ENCODE measurements around the gene ZEB1. TPM values are rescaled to one million over a fixed set of nuclear protein-coding genes. Genes with fewer than 3 reads are reported as not detected.
A peak's percentile ranks its signal among the peaks of the same experiment; 100 is the strongest.

The ZEB1 gene
- total and polyA plus RNA-seq, 10 of the 15 experiments (the other 5 are each of a cell fraction or from before 2014, with no cell fraction given): 10.4 to 35.6 (median 24.5) TPM

DNA sequence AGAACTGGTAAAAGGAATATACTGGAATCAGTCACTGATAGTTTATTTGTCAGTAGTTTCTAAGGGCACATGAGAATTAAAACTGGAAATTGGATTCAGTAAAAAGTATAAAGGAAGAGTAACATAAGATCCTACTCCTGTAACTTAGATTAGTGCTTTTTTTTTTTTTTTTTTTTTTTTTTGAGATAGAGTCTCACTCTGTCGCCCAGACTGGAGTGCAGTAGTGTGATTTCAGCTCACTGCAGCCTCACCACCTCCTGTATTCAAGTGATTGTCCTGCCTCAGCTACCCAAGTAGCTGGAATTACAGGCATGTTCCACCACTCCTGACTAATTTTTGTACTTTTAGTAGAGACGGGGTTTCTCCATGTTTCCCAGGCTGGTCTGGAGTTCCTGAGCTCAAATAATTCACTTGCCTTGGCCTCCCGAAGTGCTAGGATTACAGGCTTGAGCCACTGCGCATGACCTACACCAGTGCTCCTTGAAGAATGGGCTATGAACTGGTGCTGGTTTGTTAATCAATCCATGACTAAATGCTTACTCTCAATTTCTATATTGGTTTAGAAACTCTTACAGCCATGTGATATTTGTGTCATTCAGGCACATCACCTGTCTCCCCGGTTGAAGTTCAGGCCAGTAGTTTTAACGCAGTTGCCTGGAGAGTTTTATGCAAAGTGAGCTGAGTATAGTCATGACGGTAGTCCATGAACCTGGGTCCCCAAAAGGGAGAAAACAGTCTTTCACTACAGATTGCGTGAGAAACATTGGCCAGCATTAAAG, 65.0 kb downstream of the ZEB1 start (continued):
- TF ChIP-seq PKNOX1 (IDR thresholded peaks at IDR 0.05) (peak; percentile 93), DPF2 (IDR thresholded peaks at IDR 0.05) (peak; percentile 82), NR2F1 (conservative IDR thresholded peaks at IDR 0.05) (0 out of 2 replicates have a peak, but pooled peaks have one; percentile 17), PML (IDR thresholded peaks at IDR 0.05; ENCODE audit: low read length) (peak; percentile 57), IRF3 (IDR thresholded peaks at IDR 0.05) (no peak), HDGF (IDR thresholded peaks at IDR 0.05) (peak; percentile 58; the same call in 1 of the 2 replicates), JUND (IDR thresholded peaks at IDR 0.05; ENCODE audit: low read depth, low read length) (no peak), ATF7 (IDR thresholded peaks at IDR 0.05; ENCODE audit: low read depth) (peak; percentile 81), CBFB (IDR thresholded peaks at IDR 0.05; ENCODE audit: low read depth) (peak; percentile 73; the same call in 1 of the 2 replicates), NR2C1 (IDR thresholded peaks at IDR 0.05) (no peak), PAX5 (IDR thresholded peaks at IDR 0.05; ENCODE audit: borderline replicate concordance, low read depth, low read length) (no peak; the same call in 1 of the 2 replicates), SIN3A (IDR thresholded peaks at IDR 0.05; ENCODE audit: low read depth, low read length) (no peak), JUNB (IDR thresholded peaks at IDR 0.05) (peak; percentile 78), NFYB (IDR thresholded peaks at IDR 0.05; ENCODE audit: insufficient read depth, low read depth, low read length) (no peak), MTA2 (IDR thresholded peaks at IDR 0.05; ENCODE audit: low read depth) (peak; percentile 83), IKZF2 (IDR thresholded peaks at IDR 0.05) (peak; percentile 93 to 94), SIX5 (IDR thresholded peaks at IDR 0.05; ENCODE audit: low read depth, low read length, severe bottlenecking) (no peak), ZBED1 (IDR thresholded peaks at IDR 0.05; ENCODE audit: borderline replicate concordance) (peak; percentile 87)
- TF ChIP-seq, protein P1, sequence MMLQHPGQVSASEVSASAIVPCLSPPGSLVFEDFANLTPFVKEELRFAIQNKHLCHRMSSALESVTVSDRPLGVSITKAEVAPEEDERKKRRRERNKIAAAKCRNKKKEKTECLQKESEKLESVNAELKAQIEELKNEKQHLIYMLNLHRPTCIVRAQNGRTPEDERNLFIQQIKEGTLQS (IDR thresholded peaks at IDR 0.05; ENCODE audit: borderline replicate concordance, extremely low read depth, low read depth, low read length): no peak
- TF ChIP-seq, protein P2, sequence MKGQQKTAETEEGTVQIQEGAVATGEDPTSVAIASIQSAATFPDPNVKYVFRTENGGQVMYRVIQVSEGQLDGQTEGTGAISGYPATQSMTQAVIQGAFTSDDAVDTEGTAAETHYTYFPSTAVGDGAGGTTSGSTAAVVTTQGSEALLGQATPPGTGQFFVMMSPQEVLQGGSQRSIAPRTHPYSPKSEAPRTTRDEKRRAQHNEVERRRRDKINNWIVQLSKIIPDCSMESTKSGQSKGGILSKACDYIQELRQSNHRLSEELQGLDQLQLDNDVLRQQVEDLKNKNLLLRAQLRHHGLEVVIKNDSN (IDR thresholded peaks at IDR 0.05; ENCODE audit: borderline replicate concordance, extremely low read length, insufficient read depth, low read depth, low read length): no peak
- TF ChIP-seq, protein P3, sequence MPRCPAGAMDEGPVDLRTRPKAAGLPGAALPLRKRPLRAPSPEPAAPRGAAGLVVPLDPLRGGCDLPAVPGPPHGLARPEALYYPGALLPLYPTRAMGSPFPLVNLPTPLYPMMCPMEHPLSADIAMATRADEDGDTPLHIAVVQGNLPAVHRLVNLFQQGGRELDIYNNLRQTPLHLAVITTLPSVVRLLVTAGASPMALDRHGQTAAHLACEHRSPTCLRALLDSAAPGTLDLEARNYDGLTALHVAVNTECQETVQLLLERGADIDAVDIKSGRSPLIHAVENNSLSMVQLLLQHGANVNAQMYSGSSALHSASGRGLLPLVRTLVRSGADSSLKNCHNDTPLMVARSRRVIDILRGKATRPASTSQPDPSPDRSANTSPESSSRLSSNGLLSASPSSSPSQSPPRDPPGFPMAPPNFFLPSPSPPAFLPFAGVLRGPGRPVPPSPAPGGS (IDR thresholded peaks at IDR 0.05; ENCODE audit: borderline replicate concordance, insufficient read depth, low read depth, low read length, poor library complexity, severe bottlenecking): peak; percentile 41
- TF ChIP-seq, protein P4, sequence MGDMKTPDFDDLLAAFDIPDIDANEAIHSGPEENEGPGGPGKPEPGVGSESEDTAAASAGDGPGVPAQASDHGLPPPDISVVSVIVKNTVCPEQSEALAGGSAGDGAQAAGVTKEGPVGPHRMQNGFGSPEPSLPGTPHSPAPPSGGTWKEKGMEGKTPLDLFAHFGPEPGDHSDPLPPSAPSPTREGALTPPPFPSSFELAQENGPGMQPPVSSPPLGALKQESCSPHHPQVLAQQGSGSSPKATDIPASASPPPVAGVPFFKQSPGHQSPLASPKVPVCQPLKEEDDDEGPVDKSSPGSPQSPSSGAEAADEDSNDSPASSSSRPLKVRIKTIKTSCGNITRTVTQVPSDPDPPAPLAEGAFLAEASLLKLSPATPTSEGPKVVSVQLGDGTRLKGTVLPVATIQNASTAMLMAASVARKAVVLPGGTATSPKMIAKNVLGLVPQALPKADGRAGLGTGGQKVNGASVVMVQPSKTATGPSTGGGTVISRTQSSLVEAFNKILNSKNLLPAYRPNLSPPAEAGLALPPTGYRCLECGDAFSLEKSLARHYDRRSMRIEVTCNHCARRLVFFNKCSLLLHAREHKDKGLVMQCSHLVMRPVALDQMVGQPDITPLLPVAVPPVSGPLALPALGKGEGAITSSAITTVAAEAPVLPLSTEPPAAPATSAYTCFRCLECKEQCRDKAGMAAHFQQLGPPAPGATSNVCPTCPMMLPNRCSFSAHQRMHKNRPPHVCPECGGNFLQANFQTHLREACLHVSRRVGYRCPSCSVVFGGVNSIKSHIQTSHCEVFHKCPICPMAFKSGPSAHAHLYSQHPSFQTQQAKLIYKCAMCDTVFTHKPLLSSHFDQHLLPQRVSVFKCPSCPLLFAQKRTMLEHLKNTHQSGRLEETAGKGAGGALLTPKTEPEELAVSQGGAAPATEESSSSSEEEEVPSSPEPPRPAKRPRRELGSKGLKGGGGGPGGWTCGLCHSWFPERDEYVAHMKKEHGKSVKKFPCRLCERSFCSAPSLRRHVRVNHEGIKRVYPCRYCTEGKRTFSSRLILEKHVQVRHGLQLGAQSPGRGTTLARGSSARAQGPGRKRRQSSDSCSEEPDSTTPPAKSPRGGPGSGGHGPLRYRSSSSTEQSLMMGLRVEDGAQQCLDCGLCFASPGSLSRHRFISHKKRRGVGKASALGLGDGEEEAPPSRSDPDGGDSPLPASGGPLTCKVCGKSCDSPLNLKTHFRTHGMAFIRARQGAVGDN (IDR thresholded peaks at IDR 0.05): peak; percentile 80
